HuH-7.5 (cell line): ENCODE results near the gene CYP26C1.

ENCODE experiments used
- DNase-seq: peaks from one replicate; pipeline ENCODE4 v3.0.0; 2011; ENCODE audit warnings: low spot score

CYP26C1 gene

GRCh38 chr10:93115661-93116383 is 55.2 kb downstream of the CYP26C1 start:
- DNase-seq, result peak; percentile 46
